ENCODE data around the gene ALPL. TPM values are rescaled to one million over a fixed set of nuclear protein-coding genes. Genes with fewer than 3 reads are reported as not detected.
A peak's percentile ranks its signal among the peaks of the same experiment; 100 is the strongest.

Gene ALPL
- total RNA-seq, 2 experiments from 2014 or later, result not detected

DNA sequence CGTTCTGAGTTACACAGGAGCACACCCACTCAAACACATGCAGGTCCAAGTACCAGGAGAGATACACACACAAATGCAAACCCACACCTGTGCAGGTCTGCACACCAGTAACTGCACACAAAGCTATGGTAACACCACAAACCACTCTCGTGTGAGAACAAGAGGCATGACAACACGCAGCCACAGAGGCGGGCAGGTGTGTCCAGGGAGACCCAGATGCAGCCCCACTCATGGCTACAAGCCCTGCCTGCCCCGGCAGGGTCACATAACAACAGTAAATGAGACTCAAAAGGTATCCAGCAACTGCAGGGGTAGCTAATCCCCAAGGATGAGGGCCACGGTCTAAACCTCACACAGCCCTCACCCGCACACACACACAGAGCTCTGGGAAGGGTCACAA lies 111.8 kb downstream of the ALPL start:
- H3K27ac Mint-ChIP-seq, result no peak overlapping the region
- ChIA-PET CTCF (no interaction called here), POLR2A (interaction anchor here (1.1 to 1.5 kb wide), 2 partner anchors 10 to 53 kb away, joined by 3 read pairs; no protein-coding TSS in a partner anchor)
- no peaks in the 10 kb centered on the region for H3K36me3 Mint-ChIP-seq (ENCODE audit: low read depth)
- peaks cover 19% of the 10 kb centered on the region for H3K27me3 Mint-ChIP-seq
- H3K4me1 Mint-ChIP-seq (ENCODE audit: low read depth), result no peaks in the 10 kb centered on the region
- intact Hi-C loops (cut with micrococcal nuclease), result no loop called here
- DNase-seq (no peak), ATAC-seq (no peak)
- TF ChIP-seq, protein P1, sequence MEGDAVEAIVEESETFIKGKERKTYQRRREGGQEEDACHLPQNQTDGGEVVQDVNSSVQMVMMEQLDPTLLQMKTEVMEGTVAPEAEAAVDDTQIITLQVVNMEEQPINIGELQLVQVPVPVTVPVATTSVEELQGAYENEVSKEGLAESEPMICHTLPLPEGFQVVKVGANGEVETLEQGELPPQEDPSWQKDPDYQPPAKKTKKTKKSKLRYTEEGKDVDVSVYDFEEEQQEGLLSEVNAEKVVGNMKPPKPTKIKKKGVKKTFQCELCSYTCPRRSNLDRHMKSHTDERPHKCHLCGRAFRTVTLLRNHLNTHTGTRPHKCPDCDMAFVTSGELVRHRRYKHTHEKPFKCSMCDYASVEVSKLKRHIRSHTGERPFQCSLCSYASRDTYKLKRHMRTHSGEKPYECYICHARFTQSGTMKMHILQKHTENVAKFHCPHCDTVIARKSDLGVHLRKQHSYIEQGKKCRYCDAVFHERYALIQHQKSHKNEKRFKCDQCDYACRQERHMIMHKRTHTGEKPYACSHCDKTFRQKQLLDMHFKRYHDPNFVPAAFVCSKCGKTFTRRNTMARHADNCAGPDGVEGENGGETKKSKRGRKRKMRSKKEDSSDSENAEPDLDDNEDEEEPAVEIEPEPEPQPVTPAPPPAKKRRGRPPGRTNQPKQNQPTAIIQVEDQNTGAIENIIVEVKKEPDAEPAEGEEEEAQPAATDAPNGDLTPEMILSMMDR (IDR thresholded peaks at IDR 0.05), result no peak
- no peak overlapping the region for H3K4me3 Mint-ChIP-seq
- H3K9me3 Mint-ChIP-seq, result no peaks in the 10 kb centered on the region

DNA sequence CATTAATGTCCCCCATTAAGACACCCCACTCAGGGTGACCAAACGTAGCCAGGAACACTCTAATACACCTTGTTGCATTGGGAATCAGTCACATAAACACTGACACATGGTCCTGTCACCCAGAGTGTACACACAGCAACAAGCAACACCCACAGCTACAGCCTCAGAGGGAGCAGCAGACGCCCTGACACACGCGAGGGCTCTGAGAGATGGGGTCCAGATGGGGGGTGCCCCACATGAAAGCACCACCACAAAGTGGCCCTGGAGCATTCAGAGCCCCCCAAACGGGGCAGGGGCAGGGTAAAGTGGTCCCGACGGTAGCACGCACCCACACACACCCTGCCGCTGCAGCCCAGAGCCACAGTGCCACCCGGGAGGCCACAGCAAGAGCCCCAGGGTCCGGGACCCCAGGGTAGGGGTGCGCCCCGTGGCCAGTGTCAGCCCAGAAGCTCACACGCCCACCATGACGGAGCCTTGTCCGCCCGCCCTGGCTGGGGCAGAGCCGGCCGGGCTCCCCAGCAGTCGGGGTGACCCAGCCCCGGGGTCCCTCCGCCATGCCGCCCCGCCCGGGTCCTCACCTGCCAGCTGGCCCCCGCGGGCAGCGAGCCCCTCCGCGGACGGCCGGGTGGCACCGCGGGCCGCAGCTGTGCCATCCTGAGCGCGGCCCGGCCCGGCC lies 112.7 kb downstream of the ALPL start:
- TF ChIP-seq, protein P1 (IDR thresholded peaks at IDR 0.05), result no peak
- DNase-seq, result no peak
- Mint-ChIP-seq H3K4me3 (peak overlapping the region; percentile 31), H3K9me3 (no peaks in the 10 kb centered on the region), H3K27ac (no peak overlapping the region), H3K4me1 (ENCODE audit: low read depth) (no peaks in the 10 kb centered on the region), H3K27me3 (peaks cover 19% of the 10 kb centered on the region), H3K36me3 (ENCODE audit: low read depth) (no peaks in the 10 kb centered on the region)
- ChIA-PET CTCF (no interaction called here), POLR2A (interaction anchor here (0.8 to 1.5 kb wide), 3 partner anchors 11 to 52 kb away, joined by 3 read pairs; no protein-coding TSS in a partner anchor)
- ATAC-seq, result no peak
- intact Hi-C loops (cut with micrococcal nuclease), result no loop called here

DNA sequence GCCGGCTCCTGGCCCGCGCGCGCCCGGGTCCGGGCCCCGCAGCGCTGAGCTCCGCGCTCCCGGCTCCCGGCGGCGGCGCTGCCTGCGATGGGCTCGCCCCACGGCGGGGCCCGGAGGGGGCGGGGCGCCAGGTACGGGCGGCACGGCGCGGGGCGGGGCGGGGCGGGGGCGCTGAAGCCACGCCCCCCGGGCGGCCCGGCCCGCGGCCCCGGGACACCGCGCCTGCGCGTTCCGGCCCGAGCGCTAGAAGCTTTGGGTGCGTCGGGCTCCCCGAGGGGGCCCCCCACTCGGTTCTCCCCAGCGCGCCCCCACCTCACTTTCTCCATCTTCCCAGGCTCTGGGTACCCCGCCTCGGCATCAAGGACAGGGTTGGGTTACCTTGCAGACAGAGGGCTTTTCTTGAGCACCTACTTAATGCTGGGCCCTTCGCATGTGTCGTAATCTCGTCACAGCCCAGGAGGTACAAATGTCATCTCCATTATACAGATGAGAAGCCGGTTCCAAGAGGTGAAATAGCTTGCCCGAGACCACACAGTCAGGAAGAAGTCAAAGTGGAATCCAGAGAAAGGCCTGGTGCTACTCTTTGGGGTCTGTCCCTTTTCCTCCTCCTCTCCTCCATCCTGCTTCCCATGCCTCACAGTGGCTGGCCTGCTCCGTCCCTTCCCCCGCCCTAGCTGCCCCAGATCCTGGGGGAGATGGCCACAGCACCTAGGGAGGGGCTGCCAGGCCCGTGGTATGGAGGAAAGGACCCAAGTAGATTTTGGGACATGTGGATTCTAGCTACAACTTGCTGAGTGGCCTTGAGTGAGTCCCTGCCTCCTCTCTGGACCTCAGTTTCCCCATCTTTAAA lies 113.5 kb downstream of the ALPL start:
- DNase-seq (peak; percentile 43), ATAC-seq (peak; percentile 89)
- H3K4me3 Mint-ChIP-seq, result peak overlapping the region; percentile 41
- intact Hi-C loops (cut with micrococcal nuclease), result no loop called here
- ChIA-PET CTCF (interaction anchor here (1.1 kb wide), 1 partner anchor 64 kb away, joined by 3 read pairs; no protein-coding TSS in a partner anchor), POLR2A (interaction anchor here (0.8 kb wide), 1 partner anchor 50 kb away, joined by 3 read pairs; no protein-coding TSS in a partner anchor)
- no peak overlapping the region for H3K27ac Mint-ChIP-seq
- H3K27me3 Mint-ChIP-seq, result peaks cover 19% of the 10 kb centered on the region
- no peaks in the 10 kb centered on the region for H3K9me3 Mint-ChIP-seq
- no peaks in the 10 kb centered on the region for H3K36me3 Mint-ChIP-seq (ENCODE audit: low read depth)
- TF ChIP-seq, protein P1 (IDR thresholded peaks at IDR 0.05), result no peak
- H3K4me1 Mint-ChIP-seq (ENCODE audit: low read depth), result no peaks in the 10 kb centered on the region

DNA sequence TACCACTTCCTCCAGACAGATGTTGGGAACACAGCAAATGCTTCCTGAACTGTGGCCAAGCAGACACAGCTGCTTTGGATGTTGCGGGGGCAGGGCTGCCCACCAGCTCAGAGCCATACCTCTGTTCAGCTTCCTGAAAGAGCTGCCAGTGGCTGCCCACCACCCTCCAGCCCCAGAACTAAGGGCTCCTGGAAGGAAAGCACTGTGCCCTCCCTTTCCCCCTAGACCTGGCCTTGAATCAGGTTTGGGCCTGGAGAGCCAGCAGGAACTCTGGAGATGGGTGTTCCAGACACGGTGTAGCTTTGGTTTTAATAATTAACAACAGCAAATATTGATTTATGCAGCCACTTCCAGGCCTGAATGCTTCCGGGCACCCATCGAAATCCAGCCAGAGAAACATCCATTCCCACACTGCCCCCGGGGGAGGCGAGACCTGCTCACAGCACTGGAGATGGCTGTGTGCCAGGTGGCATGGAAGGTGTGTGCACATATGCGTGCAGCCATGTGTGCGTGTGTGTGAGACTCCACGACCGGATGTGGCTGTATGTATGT lies 114.3 kb downstream of the ALPL start:
- intact Hi-C loops (cut with micrococcal nuclease), result no loop called here
- DNase-seq, result no peak
- Mint-ChIP-seq H3K36me3 (ENCODE audit: low read depth) (no peaks in the 10 kb centered on the region), H3K4me3 (no peak overlapping the region), H3K27me3 (peaks cover 19% of the 10 kb centered on the region), H3K9me3 (no peaks in the 10 kb centered on the region), H3K4me1 (ENCODE audit: low read depth) (no peaks in the 10 kb centered on the region), H3K27ac (no peak overlapping the region)
- ChIA-PET CTCF (interaction anchor here (1.1 kb wide), 1 partner anchor 63 kb away, joined by 3 read pairs; no protein-coding TSS in a partner anchor), POLR2A (no interaction called here)
- TF ChIP-seq, protein P1 (IDR thresholded peaks at IDR 0.05), result no peak
- no peak for ATAC-seq
